CD14-positive monocyte (primary cell): ENCODE results near the gene RAB6B. TPM values are rescaled to one million over a fixed set of nuclear protein-coding genes. Genes with fewer than 3 reads are reported as not detected.

Experiments used
- DNase-seq, 3 donors: peaks; one replicate each; pipeline ENCODE4 v3.0.0-alpha.2; 2011 to 2022
- H2AFZ ChIP-seq: 2 replicates; pipeline ENCODE4 v1.6.0; 2012; ENCODE audit warnings: mild to moderate bottlenecking, low read depth, low read length, inconsistent platforms; ENCODE audit not compliant: insufficient read depth, poor library complexity, severe bottlenecking
- H3K27ac ChIP-seq, 2 donors: 1 replicate in 1 of 2; 2 replicates in 1 of 2; pipeline ENCODE4 v1.5.1; 2012 to 2013; ENCODE audit warnings: low read length in 2 of 2, control low read depth in 1 of 2, inconsistent platforms in 1 of 2, low read depth in 1 of 2, mild to moderate bottlenecking in 1 of 2
- H3K27me3 ChIP-seq, 2 donors: one replicate each; pipeline versions ENCODE4 v1.6.0 to v1.6.1; 2011 to 2013; ENCODE audit warnings: low read length in 2 of 2; ENCODE audit not compliant: control insufficient read depth in 2 of 2, insufficient read depth in 2 of 2
- H3K36me3 ChIP-seq, 2 donors: replicated peaks in 1 of 2; 1 replicate in 1 of 2; 2 replicates in 1 of 2; pipeline versions ENCODE4 v1.5.1 to v1.6.1; 2012 to 2013; ENCODE audit warnings: low read length in 2 of 2, control low read depth in 1 of 2, inconsistent platforms in 1 of 2, mild to moderate bottlenecking in 1 of 2; ENCODE audit not compliant: insufficient read depth in 2 of 2, control insufficient read depth in 1 of 2
- H3K4me1 ChIP-seq, 2 donors: 1 replicate in 1 of 2; 2 replicates in 1 of 2; pipeline versions ENCODE4 v1.5.1 to v1.6.1; 2012 to 2013; ENCODE audit warnings: low read length in 2 of 2, control low read depth in 1 of 2, inconsistent platforms in 1 of 2, mild to moderate bottlenecking in 1 of 2, moderate library complexity in 1 of 2; ENCODE audit not compliant: insufficient read depth in 2 of 2, control insufficient read depth in 1 of 2
- H3K4me2 ChIP-seq: replicated peaks from 2 replicates; pipeline ENCODE3; 2012; ENCODE audit warnings: low read length, moderate library complexity, mild to moderate bottlenecking; ENCODE audit not compliant: poor library complexity, severe bottlenecking; ENCODE audit errors: extremely low read depth
- H3K4me3 ChIP-seq, 3 experiments: fragments of 200-600 bp in 1 of 3; sonication (generic) in 1 of 3; replicated peaks in 1 of 3; 1 replicate in 2 of 3; 2 replicates in 1 of 3; pipeline ENCODE4 v1.5.1; 2011 to 2013; ENCODE audit warnings: low read length in 3 of 3, mild to moderate bottlenecking in 3 of 3, control low read depth in 2 of 3, low read depth in 2 of 3, inconsistent platforms in 1 of 3, moderate library complexity in 1 of 3
- H3K79me2 ChIP-seq: 2 replicates; pipeline ENCODE4 v1.6.0; 2012; ENCODE audit warnings: mild to moderate bottlenecking, control low read depth, inconsistent platforms, low read length, moderate library complexity; ENCODE audit not compliant: insufficient read depth
- H3K9ac ChIP-seq: 2 replicates; pipeline ENCODE4 v1.6.0; 2017; ENCODE audit warnings: low read length, mild to moderate bottlenecking; ENCODE audit not compliant: insufficient read depth, poor library complexity, severe bottlenecking
- H3K9me3 ChIP-seq, 2 donors: replicated peaks in 1 of 2; 1 replicate in 1 of 2; 2 replicates in 1 of 2; pipeline versions ENCODE4 v1.5.1 to v1.6.1; 2012 to 2013; ENCODE audit warnings: low read length in 2 of 2, control low read depth in 1 of 2; ENCODE audit not compliant: control insufficient read depth in 1 of 2, insufficient read depth in 1 of 2
- H4K20me1 ChIP-seq: 2 replicates; pipeline ENCODE4 v1.6.0; 2012; ENCODE audit warnings: mild to moderate bottlenecking, low read length, control low read depth, moderate library complexity; ENCODE audit not compliant: insufficient read depth
- H3K27ac Mint-ChIP-seq, 7 donors: one replicate each; pipeline ENCODE4 v1.8.0; 2020; ENCODE audit warnings: mild to moderate bottlenecking in 7 of 7, mixed read lengths in 7 of 7, moderate library complexity in 6 of 7, inconsistent platforms in 2 of 7
- H3K27me3 Mint-ChIP-seq, 3 donors: one replicate each; pipeline ENCODE4 v1.8.0; 2021 to 2022; ENCODE audit warnings: low read depth in 3 of 3, mild to moderate bottlenecking in 3 of 3, mixed read lengths in 3 of 3, moderate library complexity in 3 of 3, inconsistent platforms in 1 of 3
- H3K36me3 Mint-ChIP-seq, 2 donors: one replicate each; pipeline ENCODE4 v1.8.0; 2020; ENCODE audit warnings: mixed read lengths in 2 of 2, inconsistent platforms in 1 of 2, mild to moderate bottlenecking in 1 of 2
- H3K4me1 Mint-ChIP-seq: one replicate; pipeline ENCODE4 v1.8.0; 2020; ENCODE audit warnings: mild to moderate bottlenecking, mixed read lengths
- H3K4me3 Mint-ChIP-seq, 2 donors: one replicate each; pipeline ENCODE4 v1.8.0; 2020; ENCODE audit warnings: mild to moderate bottlenecking in 2 of 2, mixed read lengths in 2 of 2, moderate library complexity in 1 of 2
- H3K9me3 Mint-ChIP-seq, 7 donors: one replicate each; pipeline ENCODE4 v1.8.0; 2020 to 2022; ENCODE audit warnings: mixed read lengths in 7 of 7, mild to moderate bottlenecking in 6 of 7, moderate library complexity in 6 of 7, inconsistent platforms in 2 of 7
- CTCF ChIP-seq: fragments of 200-600 bp; IDR thresholded peaks from one replicate; pipeline ENCODE4 v1.8.0; 2022; ENCODE audit warnings: antibody characterized with exemption, mild to moderate bottlenecking
- WGBS: methylation state at CpG from one replicate; pipeline ENCODE4 v1.1.5; 2013; ENCODE audit warnings: missing lambda C conversion rate; ENCODE audit not compliant: insufficient coverage; 5-methylcytosine and 5-hydroxymethylcytosine counted together
- intact Hi-C, 2 donors: fragments of 100-400 bp; cut with micrococcal nuclease; formaldehyde crosslinking; loops; one replicate each; pipeline versions ENCODE4 v1.15.0 to v1.15.1; 2023
- polyA plus RNA-seq, 3 donors: library from polyadenylated mRNA; depleted of rRNA in 1 of 3; unstranded in 2 of 3; stranded (reverse) in 1 of 3; fragments of 300-500 nt in 2 of 3; fragments of >200 nt in 1 of 3; fragmentation: Illumina TruSeq in 2 of 3; gene quantifications; 1 replicate in 2 of 3; 2 replicates in 1 of 3; pipeline ENCODE4 v1.2.3, GENCODE V29; 2012 to 2021

Gene RAB6B
- polyA plus RNA-seq, 3 donors = 0.46 TPM; not detected in 2

- WGBS = no CpG with 5 or more reads among the region's 12 CpGs
- Mint-ChIP-seq H3K27ac (no peak overlapping the region), H3K9me3 (no peaks in the 10 kb centered on the region), H3K36me3 (peaks cover 32 to 36% of the 10 kb centered on the region in 2 donors), H3K27me3 (peaks cover 0 to 11% (median 1%) of the 10 kb centered on the region in 3 donors), H3K4me3 (no peak overlapping the region), H3K4me1 (no peaks in the 10 kb centered on the region)
- H3K4me1 ChIP-seq = no peaks in the 10 kb centered on the region
- H3K4me3 ChIP-seq = no peak overlapping the region
- H3K27ac ChIP-seq = no peak overlapping the region
- H2AFZ ChIP-seq = no peak overlapping the region
- H3K9me3 ChIP-seq = no peaks in the 10 kb centered on the region
- no peak overlapping the region for H3K4me2 ChIP-seq
- DNase-seq = no peak
- no peak overlapping the region for H3K9ac ChIP-seq
- no peak for TF ChIP-seq CTCF
- no peaks in the 10 kb centered on the region for H3K79me2 ChIP-seq
- H4K20me1 ChIP-seq = no peaks in the 10 kb centered on the region
- H3K27me3 ChIP-seq = no peaks in the 10 kb centered on the region
- peaks cover 25 to 44% of the 10 kb centered on the region in 2 donors for H3K36me3 ChIP-seq
- intact Hi-C loops = no loop called here
Observed at GRCh38 chr3:133825969-133826727, 69.5 kb downstream of the RAB6B start.

GRCh38 chr3:133824961-133825485 lies 70.7 kb downstream of the RAB6B start:
- no peak for TF ChIP-seq CTCF
- H3K79me2 ChIP-seq = no peaks in the 10 kb centered on the region
- H3K4me1 ChIP-seq = no peaks in the 10 kb centered on the region
- no peak overlapping the region for H3K9ac ChIP-seq
- H3K4me1 Mint-ChIP-seq = no peaks in the 10 kb centered on the region
- H3K27ac ChIP-seq = no peak overlapping the region
- H3K4me3 ChIP-seq = no peak overlapping the region
- WGBS = 100% methylated on average over 3 of the region's 8 CpGs
- no peaks in the 10 kb centered on the region for H3K9me3 ChIP-seq
- H3K27ac Mint-ChIP-seq = no peak overlapping the region
- no peaks in the 10 kb centered on the region for H3K27me3 ChIP-seq
- no peaks in the 10 kb centered on the region for H3K9me3 Mint-ChIP-seq
- no peak overlapping the region for H3K4me3 Mint-ChIP-seq
- H2AFZ ChIP-seq = no peak overlapping the region
- no peaks in the 10 kb centered on the region for H4K20me1 ChIP-seq
- DNase-seq = no peak
- peaks cover 43 to 47% of the 10 kb centered on the region in 2 donors for H3K36me3 Mint-ChIP-seq
- peaks cover 37 to 55% of the 10 kb centered on the region in 2 donors for H3K36me3 ChIP-seq
- peaks cover 0 to 5% (median 1%) of the 10 kb centered on the region in 3 donors for H3K27me3 Mint-ChIP-seq
- intact Hi-C loops = no loop called here
- H3K4me2 ChIP-seq = no peak overlapping the region
